Measurements from ENCODE around the gene RAP1A.

The RAP1A gene

GRCh38 chr1:111738436-111739193 lies 119.0 kb downstream of the RAP1A start:
- Histone ChIP-seq H2BK15ac (ENCODE audit: low read depth, poor library complexity, severe bottlenecking) (peak overlapping the region; percentile 82), H3K27ac (ENCODE audit: low read length, poor library complexity, severe bottlenecking) (peak overlapping the region; percentile 92), H3K4me1 (ENCODE audit: control insufficient read depth, insufficient read depth, low read depth, low read length) (peaks cover 28% of the 10 kb centered on the region), H2BK120ac (ENCODE audit: low read depth, low read length) (peak overlapping the region; percentile 75), H2BK5ac (ENCODE audit: low read depth, low read length, poor library complexity, severe bottlenecking) (peak overlapping the region; percentile 94), H4K8ac (ENCODE audit: low read length) (peak overlapping the region; percentile 72), H4K91ac (ENCODE audit: low read length) (peak overlapping the region; percentile 95), H3K79me1 (replicated peaks; ENCODE audit: low read length, poor library complexity, severe bottlenecking) (peaks cover 13% of the 10 kb centered on the region), H3K9me3 (ENCODE audit: control insufficient read depth, low read length) (no peaks in the 10 kb centered on the region), H3K4ac (ENCODE audit: low read depth in 1 of 2, low read length in 2 of 2) (peak overlapping the region; percentile 72 to 82), H3K14ac (ENCODE audit: low read length in 2 of 2) (peak overlapping the region in 1 of 2 experiments; percentile 93), H2AK5ac (ENCODE audit: low read length, severe bottlenecking) (no peak overlapping the region), H3K18ac (ENCODE audit: low read depth in 1 of 2, low read length in 2 of 2) (peak overlapping the region; percentile 87 to 99), H3K27me3 (ENCODE audit: control insufficient read depth in 1 of 2, insufficient read depth in 1 of 2, low read length in 2 of 2) (no peaks in the 10 kb centered on the region), H3K4me2 (ENCODE audit: low read length, poor library complexity, severe bottlenecking) (peak overlapping the region; percentile 98), H3K36me3 (ENCODE audit: control insufficient read depth in 1 of 2, insufficient read depth in 2 of 2, low read depth in 1 of 2, low read length in 2 of 2) (peaks cover 4 to 13% of the 10 kb centered on the region in 2 experiments), H3K4me3 (ENCODE audit: insufficient read depth in 1 of 2, low read depth in 1 of 2, low read length in 2 of 2) (peak overlapping the region; percentile 80 to 89), H2BK12ac (ENCODE audit: low read length in 2 of 2) (peak overlapping the region in 1 of 2 experiments; percentile 73), H3K9ac (ENCODE audit: low read length) (peak overlapping the region; percentile 98), H2AFZ (ENCODE audit: low read depth, low read length) (no peak overlapping the region), H3K23ac (ENCODE audit: low read length in 2 of 2) (peak overlapping the region; percentile 16 to 25)
- DNase-seq, result peak; percentile 82
- WGBS, result under 1% methylated on average over 56 of the region's 61 CpGs

- peak within 1 kb of the TSS; percentile 72 for H4K8ac ChIP-seq (ENCODE audit: low read length)
- H3K18ac ChIP-seq (ENCODE audit: low read depth in 1 of 2, low read length in 2 of 2), result peak within 1 kb of the TSS; percentile 87 to 99
- peak within 1 kb of the TSS; percentile 94 for H2BK5ac ChIP-seq (ENCODE audit: low read depth, low read length, poor library complexity, severe bottlenecking)
- DNase-seq, result peak; percentile 93
- peak within 1 kb of the TSS; percentile 48 for H2AFZ ChIP-seq (ENCODE audit: low read depth, low read length)
- peak within 1 kb of the TSS; percentile 72 to 82 for H3K4ac ChIP-seq (ENCODE audit: low read depth in 1 of 2, low read length in 2 of 2)
- H2BK15ac ChIP-seq (ENCODE audit: low read depth, poor library complexity, severe bottlenecking), result peak within 1 kb of the TSS; percentile 82
- H3K27me3 ChIP-seq (ENCODE audit: control insufficient read depth in 1 of 2, insufficient read depth in 1 of 2, low read length in 2 of 2), result no peaks in the 10 kb centered on the region
- peaks cover 9% of the 10 kb centered on the region for H3K79me1 ChIP-seq (replicated peaks; ENCODE audit: low read length, poor library complexity, severe bottlenecking)
- H3K27ac ChIP-seq (ENCODE audit: low read length, poor library complexity, severe bottlenecking), result peak within 1 kb of the TSS; percentile 92
- no peaks in the 10 kb centered on the region for H3K9me3 ChIP-seq (ENCODE audit: control insufficient read depth, low read length)
- peaks cover 27% of the 10 kb centered on the region for H3K4me1 ChIP-seq (ENCODE audit: control insufficient read depth, insufficient read depth, low read depth, low read length)
- H3K4me2 ChIP-seq (ENCODE audit: low read length, poor library complexity, severe bottlenecking), result peak within 1 kb of the TSS; percentile 98
- peak within 1 kb of the TSS; percentile 16 to 25 for H3K23ac ChIP-seq (ENCODE audit: low read length in 2 of 2)
- peak within 1 kb of the TSS; percentile 75 for H2BK120ac ChIP-seq (ENCODE audit: low read depth, low read length)
- peak within 1 kb of the TSS; percentile 98 for H3K9ac ChIP-seq (ENCODE audit: low read length)
- H3K4me3 ChIP-seq (ENCODE audit: insufficient read depth in 1 of 2, low read depth in 1 of 2, low read length in 2 of 2), result peak within 1 kb of the TSS; percentile 80 to 89
- H3K14ac ChIP-seq (ENCODE audit: low read length in 2 of 2), result peak within 1 kb of the TSS in 1 of 2 experiments; percentile 93
- peak within 1 kb of the TSS; percentile 95 for H4K91ac ChIP-seq (ENCODE audit: low read length)
- H3K36me3 ChIP-seq (ENCODE audit: control insufficient read depth in 1 of 2, insufficient read depth in 2 of 2, low read depth in 1 of 2, low read length in 2 of 2), result peaks cover 4 to 13% of the 10 kb centered on the region in 2 experiments
- no peak within 1 kb of the TSS for H2AK5ac ChIP-seq (ENCODE audit: low read length, severe bottlenecking)
- peak within 1 kb of the TSS in 1 of 2 experiments; percentile 73 for H2BK12ac ChIP-seq (ENCODE audit: low read length in 2 of 2)
- under 1% methylated on average over 34 of the region's 59 CpGs for WGBS
These were observed 119.8 kb downstream of the RAP1A start, which contains the start of gene INKA2 for GRCh38 chr1:111739194-111739924. Gene INKA2 (minus strand): TSS chr1:111739395. CDS start chr1:111739242, 153 bp downstream.

- peak overlapping the region; percentile 81 for H3K27ac ChIP-seq (ENCODE audit: low read length, poor library complexity, severe bottlenecking)
- H3K4ac ChIP-seq (ENCODE audit: low read depth in 1 of 2, low read length in 2 of 2), result peak overlapping the region in 1 of 2 experiments; percentile 30
- H4K91ac ChIP-seq (ENCODE audit: low read length), result no peak overlapping the region
- H3K4me1 ChIP-seq (ENCODE audit: control insufficient read depth, insufficient read depth, low read depth, low read length), result peaks cover 27% of the 10 kb centered on the region
- no peak overlapping the region for H2BK120ac ChIP-seq (ENCODE audit: low read depth, low read length)
- peaks cover 4 to 9% of the 10 kb centered on the region in 2 experiments for H3K36me3 ChIP-seq (ENCODE audit: control insufficient read depth in 1 of 2, insufficient read depth in 2 of 2, low read depth in 1 of 2, low read length in 2 of 2)
- peak overlapping the region; percentile 55 to 89 for H3K4me3 ChIP-seq (ENCODE audit: insufficient read depth in 1 of 2, low read depth in 1 of 2, low read length in 2 of 2)
- peaks cover 5% of the 10 kb centered on the region for H3K79me1 ChIP-seq (replicated peaks; ENCODE audit: low read length, poor library complexity, severe bottlenecking)
- WGBS, result 1% methylated on average over 58 of the region's 63 CpGs
- peak overlapping the region; percentile 14 for H4K8ac ChIP-seq (ENCODE audit: low read length)
- no peak overlapping the region for H3K23ac ChIP-seq (ENCODE audit: low read length in 2 of 2)
- H2AK5ac ChIP-seq (ENCODE audit: low read length, severe bottlenecking), result no peak overlapping the region
- H2BK15ac ChIP-seq (ENCODE audit: low read depth, poor library complexity, severe bottlenecking), result peak overlapping the region; percentile 64
- H2BK5ac ChIP-seq (ENCODE audit: low read depth, low read length, poor library complexity, severe bottlenecking), result peak overlapping the region; percentile 46
- H3K14ac ChIP-seq (ENCODE audit: low read length in 2 of 2), result no peak overlapping the region
- H3K18ac ChIP-seq (ENCODE audit: low read depth in 1 of 2, low read length in 2 of 2), result peak overlapping the region; percentile 53 to 80
- no peaks in the 10 kb centered on the region for H3K9me3 ChIP-seq (ENCODE audit: control insufficient read depth, low read length)
- H3K9ac ChIP-seq (ENCODE audit: low read length), result peak overlapping the region; percentile 98
- no peaks in the 10 kb centered on the region for H3K27me3 ChIP-seq (ENCODE audit: control insufficient read depth in 1 of 2, insufficient read depth in 1 of 2, low read length in 2 of 2)
- H3K4me2 ChIP-seq (ENCODE audit: low read length, poor library complexity, severe bottlenecking), result peak overlapping the region; percentile 98
- peak overlapping the region; percentile 65 for H2AFZ ChIP-seq (ENCODE audit: low read depth, low read length)
- peak overlapping the region in 1 of 2 experiments; percentile 15 for H2BK12ac ChIP-seq (ENCODE audit: low read length in 2 of 2)
- DNase-seq, result peak; percentile 87
These were observed 120.6 kb downstream of the RAP1A start for GRCh38 chr1:111739925-111740765.

Measured in mesenchymal stem cell (in vitro differentiated cells and primary cell).